A549 (cell line): ENCODE data around the gene CERS4. TPM values are rescaled to one million over a fixed set of nuclear protein-coding genes. Genes with fewer than 3 reads are reported as not detected.
"Not testable (repeated sequence)": the region's sequence is repeated elsewhere in the genome, so short reads cannot be mapped to it uniquely, and the experiment has no call there.

ENCODE experiments used
- ATAC-seq, 2 experiments: fragments of 200-7000 bp in 1 of 2; fragments of >200 bp in 1 of 2; cut with Nextera tagmentation in 1 of 2; cut with Tn5 transposase in 1 of 2; 3 replicates each; pipeline versions ENCODE4 v1.8.0 to v1.9.1; 2018 to 2020; ENCODE audit warnings: mild to moderate bottlenecking in 1 of 2, moderate library complexity in 1 of 2
- CTCF ChIA-PET: fragments of 300-600 bp; sonication (Branson Sonifier 250); formaldehyde crosslinking; extraction: SDS; loops from one replicate; lab custom pipeline; 2021; ENCODE audit warnings: antibody characterized with exemption, inconsistent platforms; lab: Yijun Ruan, JAX
- POLR2A ChIA-PET: fragments of 350-600 bp; formaldehyde crosslinking; extraction: SDS; loops from one replicate; lab custom pipeline; 2021; ENCODE audit warnings: antibody characterized with exemption, inconsistent platforms; lab: Yijun Ruan, JAX
- DNase-seq, 2 experiments: peaks; one replicate each; pipeline versions ENCODE4 v3.0.0 to v3.0.0-alpha.2; 2011 to 2016; ENCODE audit warnings: low read depth in 1 of 2, low spot score in 1 of 2
- FAIRE-seq: peaks from 2 replicates; lab custom pipeline; 2011; peaks lifted over from hg19 to GRCh38; lab: Jason Lieb, UNC
- H3K27ac ChIP-seq, 2 experiments: fragments of >200 bp; sonication (Bioruptor Twin); formaldehyde crosslinking; 3 replicates each; pipeline ENCODE4 v1.5.1; 2016 to 2017
- H3K4me1 ChIP-seq: fragments of >200 bp; sonication (Bioruptor Twin); formaldehyde crosslinking; 3 replicates; pipeline ENCODE4 v1.6.1; 2016
- H3K4me2 ChIP-seq: fragments of >200 bp; sonication (Bioruptor Twin); formaldehyde crosslinking; 3 replicates; pipeline ENCODE4 v1.6.1; 2016
- H3K4me3 ChIP-seq: fragments of >200 bp; sonication (Bioruptor Twin); formaldehyde crosslinking; 3 replicates; pipeline ENCODE4 v1.5.1; 2016
- H3K9me3 ChIP-seq: fragments of >200 bp; sonication (Bioruptor Twin); formaldehyde crosslinking; 3 replicates; pipeline ENCODE4 v1.6.1; 2016
- CBX8 ChIP-seq: fragments of 200-600 bp; sonication (generic); IDR thresholded peaks from 2 replicates; pipeline ENCODE4 v1.6.1; 2016
- CTCF ChIP-seq: fragments of >200 bp; sonication (Bioruptor Twin); formaldehyde crosslinking; IDR thresholded peaks from 3 replicates; pipeline ENCODE4 v1.5.1; 2016
- E2F6 ChIP-seq: IDR thresholded peaks from 2 replicates; pipeline ENCODE4 v1.6.1; 2012; ENCODE audit warnings: low read depth, borderline replicate concordance
- EHF ChIP-seq: fragments of 250-450 bp; sonication (Bioruptor Pico); IDR thresholded peaks from 2 replicates; pipeline ENCODE4 v1.5.0; 2020; ENCODE audit warnings: mild to moderate bottlenecking
- EP300 ChIP-seq, 2 experiments: fragments of >200 bp; sonication (Bioruptor Twin); formaldehyde crosslinking; IDR thresholded peaks; 2 replicates in 1 of 2; 3 replicates in 1 of 2; pipeline ENCODE4 v1.6.1; 2016 to 2017
- FOSB ChIP-seq: fragments of 250-450 bp; sonication (Bioruptor Pico); IDR thresholded peaks from 2 replicates; pipeline ENCODE4 v1.5.0; 2020; ENCODE audit warnings: mild to moderate bottlenecking, moderate library complexity
- FOXS1 ChIP-seq: fragments of 250-450 bp; sonication (Bioruptor Pico); IDR thresholded peaks from 2 replicates; pipeline ENCODE4 v1.5.0; 2020; ENCODE audit warnings: mild to moderate bottlenecking, moderate library complexity
- HOXB13 ChIP-seq: fragments of 250-450 bp; sonication (Bioruptor Pico); IDR thresholded peaks from 2 replicates; pipeline ENCODE4 v1.5.0; 2020; ENCODE audit warnings: low read depth, mild to moderate bottlenecking, moderate library complexity
- JUN ChIP-seq, 2 experiments: fragments of >200 bp; sonication (Bioruptor Twin); formaldehyde crosslinking; IDR thresholded peaks; 2 replicates in 1 of 2; 3 replicates in 1 of 2; pipeline ENCODE4 v1.6.1; 2016 to 2017
- KDM5A ChIP-seq: fragments of 200-600 bp; sonication (generic); IDR thresholded peaks from 2 replicates; pipeline ENCODE4 v1.6.1; 2016; ENCODE audit warnings: antibody characterized with exemption, mild to moderate bottlenecking
- NFE2L2 ChIP-seq: fragments of 150-350 bp; conservative IDR thresholded peaks from 2 replicates; pipeline ENCODE4 v1.6.1; 2014; ENCODE audit warnings: low read length
- NPAS2 ChIP-seq: fragments of 250-450 bp; sonication (Bioruptor Pico); IDR thresholded peaks from 2 replicates; pipeline ENCODE4 v1.8.0; 2022; ENCODE audit warnings: mild to moderate bottlenecking, moderate library complexity, borderline replicate concordance
- PHF8 ChIP-seq: fragments of 200-600 bp; sonication (generic); IDR thresholded peaks from 2 replicates; pipeline ENCODE4 v1.6.1; 2016; ENCODE audit warnings: low read depth, mild to moderate bottlenecking, antibody characterized with exemption, moderate library complexity, borderline replicate concordance
- RNF2 ChIP-seq: fragments of 200-600 bp; sonication (generic); IDR thresholded peaks from 2 replicates; pipeline ENCODE4 v1.6.1; 2016; ENCODE audit warnings: low read depth, mild to moderate bottlenecking, antibody characterized with exemption, moderate library complexity, borderline replicate concordance
- SMC3 ChIP-seq: fragments of >200 bp; sonication (Bioruptor Twin); formaldehyde crosslinking; IDR thresholded peaks from 3 replicates; pipeline ENCODE4 v1.6.1; 2018; ENCODE audit warnings: inconsistent platforms
- SREBF2 ChIP-seq: fragments of 450-650 bp; IDR thresholded peaks from 2 replicates; pipeline ENCODE4 v1.6.1; 2014; ENCODE audit warnings: mild to moderate bottlenecking, moderate library complexity
- ZC3H11A ChIP-seq: fragments of 450-650 bp; IDR thresholded peaks from 2 replicates; pipeline ENCODE4 v1.6.1; 2014; ENCODE audit warnings: antibody characterized with exemption, mild to moderate bottlenecking
- ZSCAN20 ChIP-seq: fragments of 250-450 bp; sonication (Bioruptor Pico); IDR thresholded peaks from 2 replicates; pipeline ENCODE4 v1.8.0; 2022; ENCODE audit warnings: mild to moderate bottlenecking, moderate library complexity
- WGBS: methylation state at CpG from one replicate; pipeline ENCODE4 v1.1.6; 2017; ENCODE audit errors: missing lambda C conversion rate; 5-methylcytosine and 5-hydroxymethylcytosine counted together
- polyA plus RNA-seq, 4 experiments: library from polyadenylated mRNA; depleted of rRNA in 3 of 4; stranded (reverse); fragments of >200 nt; fragmentation: RNase III in 1 of 4; extraction: RNeasy Plus Mini Kit Qiagen cat#74134 plus additional on column Dnase treatment in 1 of 4; gene quantifications; 2 replicates in 3 of 4; 3 replicates in 1 of 4; pipeline ENCODE4 v1.2.3, GENCODE V29; 2011 to 2017

The CERS4 gene
- polyA plus RNA-seq, 2 of the 4 experiments (the other 2 are of a cell fraction) = 2.1 to 5.0 TPM

- TF ChIP-seq HOXB13 (CRISPR knock-in tag) (no peak), FOXS1 (CRISPR knock-in tag) (no peak), JUN (IDR thresholded peaks at IDR 0.05) (no peak), NPAS2 (CRISPR knock-in tag) (no peak), SMC3 (no peak), ZSCAN20 (CRISPR knock-in tag) (no peak), NFE2L2 (no peak), EHF (CRISPR knock-in tag) (no peak), FOSB (CRISPR knock-in tag) (no peak), KDM5A (no peak), RNF2 (no peak), SREBF2 (no peak), CTCF (no peak), ZC3H11A (no peak), CBX8 (no peak), E2F6 (no peak)
- H3K9me3 ChIP-seq = no peaks in the 10 kb centered on the region
- no peak for DNase-seq
- no peak overlapping the region for H3K4me3 ChIP-seq
- POLR2A ChIA-PET = no interaction called here
- FAIRE-seq = no peak
- CTCF ChIA-PET = no interaction called here
- no peak for ATAC-seq
- 75% methylated on average over 12 of the region's 13 CpGs for WGBS
- H3K27ac ChIP-seq = no peak overlapping the region
- no peak overlapping the region for H3K4me2 ChIP-seq
- peaks cover 4% of the 10 kb centered on the region; the same call in 1 of the 3 replicates for H3K4me1 ChIP-seq
Observed at GRCh38 chr19:8206147-8207087, 2.8 kb upstream of the CERS4 start.

- H3K4me3 ChIP-seq, DNase-seq, FAIRE-seq, CTCF ChIA-PET, H3K4me2 ChIP-seq, H3K27ac ChIP-seq, POLR2A ChIA-PET, H3K9me3 ChIP-seq, H3K4me1 ChIP-seq, ATAC-seq: not testable (repeated sequence)
- WGBS = 83% methylated on average over 7 of the region's 7 CpGs
Observed at GRCh38 chr19:8207326-8207725, 1.8 kb upstream of the CERS4 start.

- ATAC-seq = peak in 1 of 2 experiments; percentile 67; a peak in 3 of 6 replicates
Observed at GRCh38 chr19:8208119-8208921, 850 bp upstream of the CERS4 start.

More at GRCh38 chr19:8208119-8208921, 850 bp upstream of the CERS4 start:
- Histone ChIP-seq H3K4me2 (peak overlapping the region; percentile 72), H3K9me3 (no peaks in the 10 kb centered on the region), H3K4me3 (peak overlapping the region; percentile 67), H3K27ac (peak overlapping the region; percentile 75 to 96; a peak in 5 of 6 replicates)
- FAIRE-seq (no peak), DNase-seq (no peak)
- WGBS = 83% methylated on average over 30 of the region's 35 CpGs
- POLR2A ChIA-PET = no interaction called here
- no peak for TF ChIP-seq EP300 (IDR thresholded peaks at IDR 0.05)
- TF ChIP-seq PHF8 = no peak
- TF ChIP-seq, all 56 proteins: peak for 0
- peaks cover 4% of the 10 kb centered on the region; the same call in 1 of the 3 replicates for H3K4me1 ChIP-seq
- CTCF ChIA-PET = no interaction called here
